ENCODE data around the gene KREMEN2.

The KREMEN2 gene

DNA sequence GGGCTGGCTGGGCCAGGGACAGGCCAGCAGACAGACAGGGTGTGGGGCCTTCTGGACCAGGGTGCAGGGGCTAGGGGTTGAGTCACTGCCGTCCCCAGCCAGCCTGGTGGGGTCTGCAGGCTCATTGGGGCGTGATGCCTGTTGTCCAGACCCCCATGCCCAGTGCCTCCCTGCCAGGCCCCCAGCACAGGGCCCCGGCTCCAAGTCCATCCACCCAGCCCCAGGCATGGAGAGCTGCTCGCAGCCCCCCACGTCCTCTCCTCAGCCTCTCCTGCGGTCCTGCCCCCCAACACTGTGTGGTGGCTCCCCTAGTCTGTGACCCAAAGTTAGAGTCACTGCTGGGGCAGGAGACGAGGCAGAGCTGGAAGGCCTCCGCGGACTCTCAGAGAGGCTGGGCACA, 23.2 kb downstream of the KREMEN2 start:
- TF ChIP-seq, protein P1, sequence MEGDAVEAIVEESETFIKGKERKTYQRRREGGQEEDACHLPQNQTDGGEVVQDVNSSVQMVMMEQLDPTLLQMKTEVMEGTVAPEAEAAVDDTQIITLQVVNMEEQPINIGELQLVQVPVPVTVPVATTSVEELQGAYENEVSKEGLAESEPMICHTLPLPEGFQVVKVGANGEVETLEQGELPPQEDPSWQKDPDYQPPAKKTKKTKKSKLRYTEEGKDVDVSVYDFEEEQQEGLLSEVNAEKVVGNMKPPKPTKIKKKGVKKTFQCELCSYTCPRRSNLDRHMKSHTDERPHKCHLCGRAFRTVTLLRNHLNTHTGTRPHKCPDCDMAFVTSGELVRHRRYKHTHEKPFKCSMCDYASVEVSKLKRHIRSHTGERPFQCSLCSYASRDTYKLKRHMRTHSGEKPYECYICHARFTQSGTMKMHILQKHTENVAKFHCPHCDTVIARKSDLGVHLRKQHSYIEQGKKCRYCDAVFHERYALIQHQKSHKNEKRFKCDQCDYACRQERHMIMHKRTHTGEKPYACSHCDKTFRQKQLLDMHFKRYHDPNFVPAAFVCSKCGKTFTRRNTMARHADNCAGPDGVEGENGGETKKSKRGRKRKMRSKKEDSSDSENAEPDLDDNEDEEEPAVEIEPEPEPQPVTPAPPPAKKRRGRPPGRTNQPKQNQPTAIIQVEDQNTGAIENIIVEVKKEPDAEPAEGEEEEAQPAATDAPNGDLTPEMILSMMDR (IDR thresholded peaks at IDR 0.05; ENCODE audit: low read depth, low read length): no peak
- DNase-seq: no peak
- H3K27me3 ChIP-seq: no peaks in the 10 kb centered on the region
- no peaks in the 10 kb centered on the region for H3K36me3 ChIP-seq
- no peaks in the 10 kb centered on the region for H3K9me3 ChIP-seq
- H3K4me3 ChIP-seq (ENCODE audit: low read depth, low read length): no peak overlapping the region
- 0 out of 2 replicates have a peak, but pooled peaks cover 6% of the 10 kb centered on the region for H3K4me1 ChIP-seq

DNA sequence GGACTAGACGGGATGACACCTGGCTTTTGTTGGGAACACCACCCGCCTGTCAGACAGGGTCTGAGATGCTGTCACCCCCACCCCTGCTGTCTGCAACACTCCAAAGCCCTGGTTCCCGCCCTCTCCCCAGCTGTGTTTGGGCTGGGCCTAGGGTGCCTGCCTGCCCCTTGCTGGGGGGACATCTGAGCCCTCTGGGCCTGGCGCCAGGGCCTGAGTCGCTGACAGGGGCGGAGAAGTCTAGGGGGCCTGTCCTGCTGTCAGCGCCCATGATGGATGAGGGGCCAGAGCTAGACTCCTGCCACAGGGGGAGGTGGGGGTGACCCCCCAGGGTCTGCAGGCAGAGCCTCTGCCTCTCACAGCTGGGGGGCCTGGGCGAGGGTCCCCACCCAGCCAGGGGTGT, 23.8 kb downstream of the KREMEN2 start:
- DNase-seq: no peak
- Histone ChIP-seq H3K4me3 (ENCODE audit: low read depth, low read length) (no peak overlapping the region), H3K36me3 (no peaks in the 10 kb centered on the region), H3K27me3 (no peaks in the 10 kb centered on the region), H3K9me3 (no peaks in the 10 kb centered on the region), H3K4me1 (0 out of 2 replicates have a peak, but pooled peaks cover 6% of the 10 kb centered on the region)
- TF ChIP-seq, protein P1 (IDR thresholded peaks at IDR 0.05; ENCODE audit: low read depth, low read length): no peak

DNA sequence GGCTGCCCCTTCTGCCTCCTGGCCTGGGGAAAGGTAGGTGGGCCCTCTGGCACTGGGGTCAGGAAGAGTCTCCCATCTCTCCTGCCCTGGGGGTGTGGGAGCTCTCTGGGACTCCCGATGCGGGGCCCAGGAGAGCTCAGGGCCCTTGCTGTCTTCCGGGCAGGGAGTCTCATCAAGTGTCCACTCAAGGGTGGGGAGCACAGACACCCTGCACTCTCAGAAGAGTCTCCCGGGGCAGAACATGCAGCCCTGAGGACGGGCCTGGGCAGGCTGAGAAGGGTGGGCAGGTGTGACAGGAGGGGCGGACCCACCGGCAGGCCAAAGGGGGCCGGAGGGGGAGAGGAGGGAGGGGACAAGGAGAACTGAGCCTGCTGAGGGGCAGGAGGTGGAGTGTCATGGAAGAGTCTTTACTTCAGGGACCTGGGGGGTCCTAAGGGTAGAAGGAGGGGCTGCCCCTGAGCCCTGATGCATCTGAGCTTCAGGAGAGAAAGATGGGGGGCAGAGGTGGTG, 24.6 kb downstream of the KREMEN2 start:
- Histone ChIP-seq H3K36me3 (no peaks in the 10 kb centered on the region), H3K9me3 (no peaks in the 10 kb centered on the region), H3K4me3 (ENCODE audit: low read depth, low read length) (no peak overlapping the region), H3K27me3 (no peaks in the 10 kb centered on the region), H3K4me1 (0 out of 2 replicates have a peak, but pooled peaks cover 6% of the 10 kb centered on the region)
- no peak for DNase-seq
- TF ChIP-seq, protein P1 (IDR thresholded peaks at IDR 0.05; ENCODE audit: low read depth, low read length): no peak

DNA sequence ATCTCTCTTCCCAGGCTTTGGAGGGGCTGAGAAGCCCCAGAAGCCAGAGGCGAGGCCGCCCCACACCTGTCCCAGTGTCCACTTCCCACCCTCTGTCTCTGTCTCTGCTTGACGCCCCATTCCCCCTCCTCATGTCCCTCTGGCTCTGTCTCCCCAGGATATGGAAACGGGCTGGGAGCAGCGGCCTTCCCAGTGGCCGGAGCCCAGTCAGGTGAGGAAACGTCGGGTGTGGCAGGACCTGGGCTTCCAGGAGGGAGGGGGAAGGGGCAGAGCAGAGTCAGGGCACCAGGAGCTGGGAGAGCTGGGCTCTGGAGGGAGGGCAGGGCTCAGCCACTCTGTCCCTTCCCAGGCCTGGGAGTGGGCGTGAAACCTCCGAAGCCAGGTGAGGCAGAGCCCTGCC, 26.8 kb downstream of the KREMEN2 start:
- H3K9me3 ChIP-seq: no peaks in the 10 kb centered on the region
- no peaks in the 10 kb centered on the region for H3K36me3 ChIP-seq
- TF ChIP-seq, protein P1 (IDR thresholded peaks at IDR 0.05; ENCODE audit: low read depth, low read length): no peak
- H3K4me1 ChIP-seq: 0 out of 2 replicates have a peak, but pooled peaks cover 6% of the 10 kb centered on the region
- H3K4me3 ChIP-seq (ENCODE audit: low read depth, low read length): no peak overlapping the region
- no peaks in the 10 kb centered on the region for H3K27me3 ChIP-seq
- DNase-seq: no peak

DNA sequence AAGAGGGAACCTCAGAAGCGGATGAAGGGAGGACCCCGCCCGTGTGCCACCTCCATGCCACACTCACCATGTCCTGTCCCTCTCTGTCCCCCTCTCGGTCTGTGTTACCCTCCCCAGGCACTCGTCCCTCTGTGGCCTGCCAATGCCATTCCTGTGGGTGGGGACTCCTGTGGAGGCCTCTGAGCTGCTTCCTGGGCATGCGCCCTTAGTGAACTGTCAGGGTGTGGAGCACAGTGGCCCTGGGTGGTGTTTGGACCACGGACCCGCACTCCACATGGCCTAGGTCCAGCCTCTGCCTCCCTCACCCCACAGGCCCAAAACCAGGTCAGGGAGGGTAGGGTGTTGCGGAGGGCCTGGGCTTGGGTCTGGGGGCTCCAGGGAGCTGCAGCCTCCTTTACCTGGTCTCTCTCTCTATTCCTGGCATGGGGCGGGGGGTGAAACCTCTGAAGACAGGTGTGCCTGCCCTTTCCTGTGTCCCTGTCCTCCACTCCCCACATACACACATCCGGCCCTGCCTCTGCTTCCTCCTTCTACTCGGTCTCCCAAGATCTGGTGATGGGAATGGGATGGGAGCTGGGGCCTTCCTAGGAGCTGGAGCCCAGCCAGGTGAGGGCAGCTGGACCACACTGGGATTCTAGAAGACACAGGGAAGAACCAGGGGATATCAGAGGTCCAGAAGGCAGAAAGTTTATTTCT, 27.6 kb downstream of the KREMEN2 start:
- DNase-seq: no peak
- no peaks in the 10 kb centered on the region for H3K9me3 ChIP-seq
- H3K4me3 ChIP-seq (ENCODE audit: low read depth, low read length): no peak overlapping the region
- no peaks in the 10 kb centered on the region for H3K27me3 ChIP-seq
- H3K4me1 ChIP-seq: 0 out of 2 replicates have a peak, but pooled peaks cover 6% of the 10 kb centered on the region
- TF ChIP-seq, protein P1 (IDR thresholded peaks at IDR 0.05; ENCODE audit: low read depth, low read length): no peak
- no peaks in the 10 kb centered on the region for H3K36me3 ChIP-seq

DNA sequence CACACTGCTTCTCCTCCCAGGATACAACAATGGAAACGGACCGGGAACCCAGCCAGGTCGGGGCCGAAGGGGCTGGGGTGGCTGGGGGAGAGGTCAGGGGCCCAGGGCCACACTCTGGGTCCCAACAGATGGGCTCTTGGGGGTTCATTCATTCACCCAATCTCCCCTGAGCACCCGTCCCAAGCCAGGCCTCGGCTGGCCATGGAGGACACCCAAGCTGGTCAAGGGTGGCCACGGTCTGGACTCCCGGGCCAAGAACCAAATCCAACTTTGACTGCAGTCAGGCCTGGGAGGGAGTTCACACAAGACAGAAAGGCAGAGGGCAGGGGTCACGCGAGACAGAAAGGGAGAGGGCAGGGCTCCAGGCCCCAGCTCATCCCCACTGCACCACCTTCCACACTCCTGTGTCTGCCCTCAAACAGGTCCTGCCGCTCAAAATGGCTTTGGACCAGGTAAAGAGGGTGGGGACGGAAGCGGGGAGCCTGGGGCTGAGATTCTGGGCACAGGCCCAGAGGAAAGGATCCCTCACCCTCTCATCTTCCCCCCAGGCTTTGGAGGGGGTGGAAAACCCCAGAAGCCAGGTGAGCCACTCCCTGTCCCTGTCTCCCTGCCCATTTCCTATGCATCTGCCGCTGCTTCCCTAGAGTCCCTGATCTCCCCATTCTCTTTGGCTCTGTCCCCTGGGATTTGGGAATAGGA, 28.5 kb downstream of the KREMEN2 start:
- TF ChIP-seq, protein P1 (IDR thresholded peaks at IDR 0.05; ENCODE audit: low read depth, low read length): no peak
- no peak for DNase-seq
- no peaks in the 10 kb centered on the region for H3K36me3 ChIP-seq
- H3K9me3 ChIP-seq: no peaks in the 10 kb centered on the region
- H3K4me3 ChIP-seq (ENCODE audit: low read depth, low read length): no peak overlapping the region
- 0 out of 2 replicates have a peak, but pooled peaks cover 5% of the 10 kb centered on the region for H3K4me1 ChIP-seq
- H3K27me3 ChIP-seq: no peaks in the 10 kb centered on the region

All from BE2C (cell line).